Measurements from ENCODE around the gene XPR1.
"Not testable (repeated sequence)": the region's sequence is repeated elsewhere in the genome, so short reads cannot be mapped to it uniquely, and the experiment has no call there.

XPR1 gene

GRCh38 chr1:180662709-180663108 lies 30.9 kb downstream of the XPR1 start:
- H3K36me3 ChIP-seq (ENCODE audit: control insufficient read depth, insufficient read depth, low read length) = no peaks in the 10 kb centered on the region
- H3K9me3 ChIP-seq (ENCODE audit: control insufficient read depth, insufficient read depth, low read length) = no peaks in the 10 kb centered on the region
- no peak overlapping the region for H3K9ac ChIP-seq (ENCODE audit: low read depth, low read length)
- no peaks in the 10 kb centered on the region for H3K27me3 ChIP-seq (ENCODE audit: control insufficient read depth, insufficient read depth, low read length)
- H3K4me1 ChIP-seq (ENCODE audit: control insufficient read depth, insufficient read depth, low read length) = no peaks in the 10 kb centered on the region
- H3K4me3 ChIP-seq (ENCODE audit: low read depth, low read length) = no peak overlapping the region

- Histone ChIP-seq H3K27me3 (ENCODE audit: control insufficient read depth, insufficient read depth, low read length) (no peaks in the 10 kb centered on the region), H3K4me3 (ENCODE audit: low read depth, low read length) (no peak overlapping the region), H3K9ac (ENCODE audit: low read depth, low read length) (no peak overlapping the region), H3K9me3 (ENCODE audit: control insufficient read depth, insufficient read depth, low read length) (no peaks in the 10 kb centered on the region), H3K4me1 (ENCODE audit: control insufficient read depth, insufficient read depth, low read length) (peaks cover 7% of the 10 kb centered on the region), H3K36me3 (ENCODE audit: control insufficient read depth, insufficient read depth, low read length) (no peaks in the 10 kb centered on the region)
Measured at GRCh38 chr1:180670681-180671080, 38.9 kb downstream of the XPR1 start.

- Histone ChIP-seq H3K4me3 (ENCODE audit: low read depth, low read length) (no peak overlapping the region), H3K9me3 (ENCODE audit: control insufficient read depth, insufficient read depth, low read length) (no peaks in the 10 kb centered on the region), H3K9ac (ENCODE audit: low read depth, low read length) (no peak overlapping the region), H3K27me3 (ENCODE audit: control insufficient read depth, insufficient read depth, low read length) (no peaks in the 10 kb centered on the region), H3K4me1 (ENCODE audit: control insufficient read depth, insufficient read depth, low read length) (peaks cover 9% of the 10 kb centered on the region), H3K36me3 (ENCODE audit: control insufficient read depth, insufficient read depth, low read length) (no peaks in the 10 kb centered on the region)
Measured at GRCh38 chr1:180672105-180672504, 40.3 kb downstream of the XPR1 start.

- Histone ChIP-seq H3K9me3 (ENCODE audit: control insufficient read depth, insufficient read depth, low read length) (no peaks in the 10 kb centered on the region), H3K4me3 (ENCODE audit: low read depth, low read length) (no peak overlapping the region), H3K9ac (ENCODE audit: low read depth, low read length) (no peak overlapping the region), H3K4me1 (ENCODE audit: control insufficient read depth, insufficient read depth, low read length) (peaks cover 9% of the 10 kb centered on the region), H3K36me3 (ENCODE audit: control insufficient read depth, insufficient read depth, low read length) (no peaks in the 10 kb centered on the region), H3K27me3 (ENCODE audit: control insufficient read depth, insufficient read depth, low read length) (no peaks in the 10 kb centered on the region)
Measured at GRCh38 chr1:180672505-180672904, 40.7 kb downstream of the XPR1 start.

- no peaks in the 10 kb centered on the region for H3K9me3 ChIP-seq (ENCODE audit: control insufficient read depth, insufficient read depth, low read length)
- no peak overlapping the region for H3K4me3 ChIP-seq (ENCODE audit: low read depth, low read length)
- peaks cover 9% of the 10 kb centered on the region for H3K4me1 ChIP-seq (ENCODE audit: control insufficient read depth, insufficient read depth, low read length)
- no peaks in the 10 kb centered on the region for H3K27me3 ChIP-seq (ENCODE audit: control insufficient read depth, insufficient read depth, low read length)
- H3K36me3 ChIP-seq (ENCODE audit: control insufficient read depth, insufficient read depth, low read length) = no peaks in the 10 kb centered on the region
- no peak overlapping the region for H3K9ac ChIP-seq (ENCODE audit: low read depth, low read length)
Measured at GRCh38 chr1:180674603-180675530, 43.0 kb downstream of the XPR1 start.

GRCh38 chr1:180675586-180675985 lies 43.8 kb downstream of the XPR1 start:
- Histone ChIP-seq H3K9me3 (ENCODE audit: control insufficient read depth, insufficient read depth, low read length) (no peaks in the 10 kb centered on the region), H3K9ac (ENCODE audit: low read depth, low read length) (no peak overlapping the region), H3K36me3 (ENCODE audit: control insufficient read depth, insufficient read depth, low read length) (no peaks in the 10 kb centered on the region), H3K4me1 (ENCODE audit: control insufficient read depth, insufficient read depth, low read length) (peaks cover 9% of the 10 kb centered on the region), H3K4me3 (ENCODE audit: low read depth, low read length) (no peak overlapping the region), H3K27me3 (ENCODE audit: control insufficient read depth, insufficient read depth, low read length) (no peaks in the 10 kb centered on the region)

GRCh38 chr1:180680558-180681144 lies 48.8 kb downstream of the XPR1 start:
- peaks cover 2% of the 10 kb centered on the region for H3K4me1 ChIP-seq (ENCODE audit: control insufficient read depth, insufficient read depth, low read length)

GRCh38 chr1:180683117-180683516 lies 51.3 kb downstream of the XPR1 start:
- not testable (repeated sequence) for H3K4me3 ChIP-seq (ENCODE audit: low read depth, low read length); H3K27me3 ChIP-seq (ENCODE audit: control insufficient read depth, insufficient read depth, low read length); H3K36me3 ChIP-seq (ENCODE audit: control insufficient read depth, insufficient read depth, low read length); H3K9me3 ChIP-seq (ENCODE audit: control insufficient read depth, insufficient read depth, low read length); H3K4me1 ChIP-seq (ENCODE audit: control insufficient read depth, insufficient read depth, low read length); H3K9ac ChIP-seq (ENCODE audit: low read depth, low read length)

More at GRCh38 chr1:180680558-180681144, 48.8 kb downstream of the XPR1 start:
- H3K4me3 ChIP-seq (ENCODE audit: low read depth, low read length) = no peak overlapping the region
- no peaks in the 10 kb centered on the region for H3K9me3 ChIP-seq (ENCODE audit: control insufficient read depth, insufficient read depth, low read length)
- H3K9ac ChIP-seq (ENCODE audit: low read depth, low read length) = no peak overlapping the region
- H3K27me3 ChIP-seq (ENCODE audit: control insufficient read depth, insufficient read depth, low read length) = no peaks in the 10 kb centered on the region
- no peaks in the 10 kb centered on the region for H3K36me3 ChIP-seq (ENCODE audit: control insufficient read depth, insufficient read depth, low read length)

GRCh38 chr1:180691322-180691913 lies 59.6 kb downstream of the XPR1 start:
- no peaks in the 10 kb centered on the region for H3K9me3 ChIP-seq (ENCODE audit: control insufficient read depth, insufficient read depth, low read length)
- no peak overlapping the region for H3K4me3 ChIP-seq (ENCODE audit: low read depth, low read length)
- H3K9ac ChIP-seq (ENCODE audit: low read depth, low read length) = no peak overlapping the region
- H3K4me1 ChIP-seq (ENCODE audit: control insufficient read depth, insufficient read depth, low read length) = peaks cover 4% of the 10 kb centered on the region
- H3K36me3 ChIP-seq (ENCODE audit: control insufficient read depth, insufficient read depth, low read length) = no peaks in the 10 kb centered on the region
- H3K27me3 ChIP-seq (ENCODE audit: control insufficient read depth, insufficient read depth, low read length) = no peaks in the 10 kb centered on the region

- Histone ChIP-seq H3K27me3 (ENCODE audit: control insufficient read depth, insufficient read depth, low read length) (no peaks in the 10 kb centered on the region), H3K4me1 (ENCODE audit: control insufficient read depth, insufficient read depth, low read length) (peaks cover 4% of the 10 kb centered on the region), H3K9me3 (ENCODE audit: control insufficient read depth, insufficient read depth, low read length) (no peaks in the 10 kb centered on the region), H3K9ac (ENCODE audit: low read depth, low read length) (no peak overlapping the region), H3K36me3 (ENCODE audit: control insufficient read depth, insufficient read depth, low read length) (no peaks in the 10 kb centered on the region), H3K4me3 (ENCODE audit: low read depth, low read length) (no peak overlapping the region)
Measured at GRCh38 chr1:180693564-180694244, 61.9 kb downstream of the XPR1 start.

- Histone ChIP-seq H3K4me1 (ENCODE audit: control insufficient read depth, insufficient read depth, low read length) (peaks cover 4% of the 10 kb centered on the region), H3K36me3 (ENCODE audit: control insufficient read depth, insufficient read depth, low read length) (no peaks in the 10 kb centered on the region), H3K27me3 (ENCODE audit: control insufficient read depth, insufficient read depth, low read length) (no peaks in the 10 kb centered on the region), H3K4me3 (ENCODE audit: low read depth, low read length) (no peak overlapping the region), H3K9ac (ENCODE audit: low read depth, low read length) (no peak overlapping the region), H3K9me3 (ENCODE audit: control insufficient read depth, insufficient read depth, low read length) (no peaks in the 10 kb centered on the region)
Measured at GRCh38 chr1:180695282-180695681, 63.5 kb downstream of the XPR1 start.

Data from iPS-15b (cell line).